ENCODE results near the gene ST7L. TPM values are rescaled to one million over a fixed set of nuclear protein-coding genes. Genes with fewer than 3 reads are reported as not detected.
A peak's percentile ranks its signal among the peaks of the same experiment; 100 is the strongest.

ST7L gene
- total RNA-seq, 2 experiments from 2014 or later = 11.2 to 15.4 TPM

GRCh38 chr1:112508278-112509004, 110.5 kb downstream of the ST7L start, which contains the start of gene WNT2B:
Gene WNT2B, plus strand, starts transcription at chr1:112508965. Its CDS starts 298 bp downstream, at chr1:112509263.
- Mint-ChIP-seq H3K4me1 (ENCODE audit: low read depth) (peaks cover 2% of the 10 kb centered on the region), H3K4me3 (peak within 1 kb of the TSS; percentile 70), H3K36me3 (no peaks in the 10 kb centered on the region), H3K9me3 (no peaks in the 10 kb centered on the region), H3K27ac (no peak within 1 kb of the TSS), H3K27me3 (peaks cover 15% of the 10 kb centered on the region)
- intact Hi-C loops (cut with micrococcal nuclease) = loop anchor here (10.0 kb wide), 1 partner anchor 166 kb away; the partner anchor contains the start of gene MOV10
- ChIA-PET POLR2A (interaction anchor here (1.5 kb wide), 1 partner anchor 117 kb away, joined by 4 read pairs; no protein-coding TSS in a partner anchor), CTCF (no interaction called here)
- peak; percentile 68 for DNase-seq

GRCh38 chr1:112507921-112508277, 111.0 kb downstream of the ST7L start:
- no peaks in the 10 kb centered on the region for H3K36me3 Mint-ChIP-seq
- no peaks in the 10 kb centered on the region for H3K9me3 Mint-ChIP-seq
- H3K27ac Mint-ChIP-seq = no peak overlapping the region
- DNase-seq = peak; percentile 27
- intact Hi-C loops (cut with micrococcal nuclease) = loop anchor here (10.0 kb wide), 1 partner anchor 167 kb away; the partner anchor contains the start of gene MOV10
- peaks cover 2% of the 10 kb centered on the region for H3K4me1 Mint-ChIP-seq (ENCODE audit: low read depth)
- peak overlapping the region; percentile 70 for H3K4me3 Mint-ChIP-seq
- CTCF ChIA-PET = no interaction called here
- POLR2A ChIA-PET = interaction anchor here (1.5 kb wide), 1 partner anchor 117 kb away, joined by 4 read pairs; no protein-coding TSS in a partner anchor
- peaks cover 21% of the 10 kb centered on the region for H3K27me3 Mint-ChIP-seq

DNA sequence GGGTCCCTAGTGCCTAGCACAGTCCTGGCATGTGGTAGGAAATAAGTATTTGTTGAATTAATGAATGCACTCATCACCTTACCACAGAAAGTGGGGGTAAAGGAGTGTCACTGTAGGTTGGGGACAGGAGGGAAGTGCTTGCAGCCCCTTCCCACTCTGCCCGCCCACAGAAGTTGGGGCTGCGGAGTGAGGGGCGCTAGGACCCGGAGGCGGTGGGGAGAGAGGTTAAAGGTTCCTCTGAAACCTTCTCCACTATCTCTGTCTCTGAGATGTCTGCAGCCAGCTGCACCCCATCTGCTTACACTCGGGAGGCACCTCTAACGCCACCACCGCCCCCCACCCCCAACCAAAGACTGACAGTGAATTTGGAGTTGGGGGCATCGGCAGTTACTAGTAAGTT, 111.6 kb downstream of the ST7L start:
- H3K27me3 Mint-ChIP-seq = peaks cover 26% of the 10 kb centered on the region
- ChIA-PET CTCF (no interaction called here), POLR2A (no interaction called here)
- no peaks in the 10 kb centered on the region for H3K36me3 Mint-ChIP-seq
- DNase-seq = no peak
- intact Hi-C loops (cut with micrococcal nuclease) = loop anchor here (10.0 kb wide), 1 partner anchor 167 kb away; the partner anchor contains the start of gene MOV10
- peak overlapping the region; percentile 70 for H3K4me3 Mint-ChIP-seq
- peaks cover 4% of the 10 kb centered on the region for H3K4me1 Mint-ChIP-seq (ENCODE audit: low read depth)
- H3K27ac Mint-ChIP-seq = no peak overlapping the region
- no peaks in the 10 kb centered on the region for H3K9me3 Mint-ChIP-seq

DNA sequence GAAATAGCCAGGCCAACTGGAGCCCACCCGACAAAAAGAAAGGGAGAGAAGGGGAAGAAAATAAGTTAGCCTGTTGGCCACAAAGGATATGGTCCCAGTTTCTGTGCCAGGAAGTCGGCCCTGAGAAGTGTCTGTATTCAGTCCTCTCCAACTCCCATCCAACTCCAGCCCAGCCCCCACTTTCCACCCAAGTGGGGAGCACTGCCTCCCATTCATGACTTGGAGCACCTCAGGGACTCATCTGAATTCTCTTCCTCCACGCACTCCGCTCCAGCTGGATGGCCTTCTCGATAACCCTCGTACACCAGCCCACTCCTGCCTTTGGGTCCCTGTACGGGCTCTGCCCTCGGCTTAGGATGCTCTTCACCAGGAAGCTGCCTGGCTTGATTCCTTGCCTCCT, 112.2 kb downstream of the ST7L start:
- Mint-ChIP-seq H3K36me3 (no peaks in the 10 kb centered on the region), H3K4me3 (no peak overlapping the region), H3K4me1 (ENCODE audit: low read depth) (peaks cover 4% of the 10 kb centered on the region), H3K27me3 (peaks cover 29% of the 10 kb centered on the region), H3K9me3 (no peaks in the 10 kb centered on the region), H3K27ac (no peak overlapping the region)
- DNase-seq = no peak
- ChIA-PET CTCF (interaction anchor here (1.7 kb wide), 1 partner anchor 202 kb away, joined by 8 read pairs; no protein-coding TSS in a partner anchor), POLR2A (no interaction called here)
- intact Hi-C loops (cut with micrococcal nuclease) = loop anchor here (10.0 kb wide), 1 partner anchor 168 kb away; the partner anchor contains the start of gene MOV10

DNA sequence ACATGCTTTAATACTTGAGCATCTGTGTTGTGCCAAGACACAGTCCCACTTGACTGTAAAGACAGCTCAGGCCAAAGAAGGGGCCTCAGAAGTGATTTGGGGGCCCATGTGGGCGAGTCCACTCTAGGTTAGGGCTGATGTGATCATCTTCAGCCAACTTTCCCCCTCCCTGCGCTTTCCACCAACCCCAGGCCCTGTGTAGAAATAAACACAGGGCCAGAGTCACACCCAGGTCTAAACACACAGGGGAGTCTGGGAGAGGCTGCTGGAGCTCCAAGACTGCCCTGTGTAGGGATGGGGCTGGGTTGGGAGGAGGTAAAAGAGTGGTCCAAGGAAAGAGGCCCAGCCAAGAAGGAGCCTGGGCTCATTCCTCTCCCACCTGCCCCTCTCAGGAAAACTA, 112.6 kb downstream of the ST7L start:
- POLR2A ChIA-PET = no interaction called here
- peaks cover 32% of the 10 kb centered on the region for H3K27me3 Mint-ChIP-seq
- intact Hi-C loops (cut with micrococcal nuclease) = loop anchor here (10.0 kb wide), 1 partner anchor 168 kb away; the partner anchor contains the start of gene MOV10

DNA sequence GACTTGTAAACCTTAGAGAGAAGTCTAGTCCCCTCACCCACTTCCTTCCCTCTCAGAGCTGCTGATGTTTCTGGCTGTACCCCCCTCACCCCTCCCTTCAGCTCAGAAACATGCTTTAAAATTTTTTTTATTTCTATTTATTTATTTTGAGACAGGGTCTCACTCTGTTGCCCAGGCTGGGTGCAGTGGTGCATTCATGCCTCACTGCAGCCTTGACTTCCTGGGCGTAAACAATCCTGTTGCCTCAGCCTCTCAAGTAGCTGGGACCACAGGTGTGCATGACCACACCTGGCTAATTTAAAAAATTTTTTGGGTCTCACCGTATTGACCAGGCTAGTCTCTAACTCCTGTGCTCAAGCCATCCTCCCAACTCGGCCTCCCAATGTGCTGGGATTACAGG, 113.1 kb downstream of the ST7L start:
- peaks cover 8% of the 10 kb centered on the region for H3K4me1 Mint-ChIP-seq (ENCODE audit: low read depth)
- H3K36me3 Mint-ChIP-seq = no peaks in the 10 kb centered on the region
- DNase-seq = no peak
- peaks cover 36% of the 10 kb centered on the region for H3K27me3 Mint-ChIP-seq
- H3K27ac Mint-ChIP-seq = no peak overlapping the region
- POLR2A ChIA-PET = no interaction called here
- intact Hi-C loops (cut with micrococcal nuclease) = loop anchor here (10.0 kb wide), 1 partner anchor 169 kb away; the partner anchor contains the start of gene MOV10
- no peaks in the 10 kb centered on the region for H3K9me3 Mint-ChIP-seq
- H3K4me3 Mint-ChIP-seq = no peak overlapping the region
- CTCF ChIA-PET = interaction anchor here (0.8 to 1.7 kb wide), 2 partner anchors 108 to 203 kb away, joined by 3 to 8 read pairs; no protein-coding TSS in a partner anchor

More for the DNA sequence above, 112.6 kb downstream of the ST7L start:
- no peak overlapping the region for H3K27ac Mint-ChIP-seq
- no peaks in the 10 kb centered on the region for H3K9me3 Mint-ChIP-seq
- DNase-seq = no peak
- no peaks in the 10 kb centered on the region for H3K36me3 Mint-ChIP-seq
- peaks cover 8% of the 10 kb centered on the region for H3K4me1 Mint-ChIP-seq (ENCODE audit: low read depth)
- CTCF ChIA-PET = interaction anchor here (1.7 kb wide), 1 partner anchor 202 kb away, joined by 8 read pairs; no protein-coding TSS in a partner anchor
- H3K4me3 Mint-ChIP-seq = no peak overlapping the region

DNA sequence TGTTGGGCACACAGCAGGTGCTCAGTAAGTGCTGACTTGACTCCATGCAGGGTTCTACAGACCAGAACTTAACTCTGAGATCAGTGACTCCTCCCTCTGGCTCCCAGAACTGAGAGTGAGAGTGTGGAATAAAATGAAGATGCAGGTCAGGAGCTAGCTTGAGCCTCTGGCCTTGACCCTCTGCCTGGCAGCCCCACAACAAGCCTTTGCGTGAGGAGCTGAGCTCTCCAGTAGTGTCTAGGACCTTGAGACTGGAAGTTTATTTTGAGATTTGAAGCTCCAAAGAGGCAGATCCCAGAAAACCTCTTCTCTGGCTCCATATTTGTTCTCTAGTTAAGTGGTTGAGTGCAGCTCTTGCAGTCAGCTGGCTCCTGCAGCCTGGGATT, 113.5 kb downstream of the ST7L start:
- Mint-ChIP-seq H3K36me3 (no peaks in the 10 kb centered on the region), H3K4me1 (ENCODE audit: low read depth) (peaks cover 8% of the 10 kb centered on the region), H3K27ac (no peak overlapping the region), H3K4me3 (no peak overlapping the region), H3K9me3 (no peaks in the 10 kb centered on the region), H3K27me3 (peaks cover 37% of the 10 kb centered on the region)
- ChIA-PET POLR2A (no interaction called here), CTCF (interaction anchor here (0.8 to 1.7 kb wide), 2 partner anchors 109 to 203 kb away, joined by 3 to 8 read pairs; no protein-coding TSS in a partner anchor)
- DNase-seq = no peak
- intact Hi-C loops (cut with micrococcal nuclease) = loop anchor here (10.0 kb wide), 1 partner anchor 169 kb away; the partner anchor contains the start of gene MOV10

DNA sequence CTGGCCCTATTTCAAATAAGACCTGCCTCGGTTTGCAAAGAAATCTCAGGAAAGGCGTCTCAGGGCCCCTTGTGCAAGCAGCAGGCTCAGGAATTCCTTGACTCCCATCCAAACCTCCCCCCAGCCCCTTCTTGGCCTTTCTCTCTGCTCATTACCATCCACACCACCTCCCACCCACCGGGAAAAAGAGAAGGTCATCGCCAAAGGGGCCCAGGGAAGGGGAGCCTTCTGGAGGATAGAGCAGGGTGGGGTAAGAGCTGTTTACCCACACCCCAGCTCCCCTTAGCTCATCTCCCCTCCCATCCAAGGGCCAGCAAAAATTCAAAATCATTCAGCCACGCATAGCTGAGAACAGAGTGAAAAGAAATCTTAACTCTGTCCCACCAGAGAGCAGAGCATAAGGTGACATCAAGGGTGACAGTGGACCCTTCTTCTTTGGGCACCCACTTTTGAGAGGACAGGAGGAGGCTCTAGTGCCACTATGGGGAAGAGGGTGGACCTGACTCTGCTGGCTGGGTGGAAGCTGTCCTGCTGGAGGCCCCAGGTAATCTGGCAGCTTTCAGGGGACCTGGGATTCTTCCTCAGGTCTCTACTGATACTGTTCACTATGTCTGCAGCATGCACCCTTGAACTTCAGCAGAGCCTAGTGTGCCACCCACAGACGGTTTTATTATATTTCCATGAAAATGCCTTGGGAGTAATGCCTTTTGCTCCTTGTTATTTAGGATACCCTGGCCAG, 114.1 kb downstream of the ST7L start:
- intact Hi-C loops (cut with micrococcal nuclease) = loop anchor here (10.0 kb wide), 1 partner anchor 170 kb away; the partner anchor contains the start of gene MOV10
- Mint-ChIP-seq H3K36me3 (no peaks in the 10 kb centered on the region), H3K27me3 (peaks cover 40% of the 10 kb centered on the region), H3K4me3 (no peak overlapping the region), H3K9me3 (no peaks in the 10 kb centered on the region), H3K4me1 (ENCODE audit: low read depth) (peaks cover 8% of the 10 kb centered on the region), H3K27ac (no peak overlapping the region)
- ChIA-PET POLR2A (no interaction called here), CTCF (interaction anchor here (0.8 to 1.7 kb wide), 5 partner anchors 39 to 300 kb away, joined by 3 to 8 read pairs (median 4); no protein-coding TSS in a partner anchor)
- DNase-seq = no peak

- intact Hi-C loops (cut with micrococcal nuclease) = loop anchor here (10.0 kb wide), 1 partner anchor 171 kb away; the partner anchor contains the start of gene MOV10
- peaks cover 6% of the 10 kb centered on the region for H3K4me1 Mint-ChIP-seq (ENCODE audit: low read depth)
- no peak overlapping the region for H3K27ac Mint-ChIP-seq
- CTCF ChIA-PET = interaction anchor here (0.8 to 0.9 kb wide), 3 partner anchors 40 to 300 kb away, joined by 4 read pairs; no protein-coding TSS in a partner anchor
- no peak overlapping the region for H3K4me3 Mint-ChIP-seq
- DNase-seq = no peak
- H3K27me3 Mint-ChIP-seq = peaks cover 45% of the 10 kb centered on the region
- no peaks in the 10 kb centered on the region for H3K9me3 Mint-ChIP-seq
- H3K36me3 Mint-ChIP-seq = no peaks in the 10 kb centered on the region
- POLR2A ChIA-PET = no interaction called here
Measured at GRCh38 chr1:112504001-112504660, 114.8 kb downstream of the ST7L start.

DNA sequence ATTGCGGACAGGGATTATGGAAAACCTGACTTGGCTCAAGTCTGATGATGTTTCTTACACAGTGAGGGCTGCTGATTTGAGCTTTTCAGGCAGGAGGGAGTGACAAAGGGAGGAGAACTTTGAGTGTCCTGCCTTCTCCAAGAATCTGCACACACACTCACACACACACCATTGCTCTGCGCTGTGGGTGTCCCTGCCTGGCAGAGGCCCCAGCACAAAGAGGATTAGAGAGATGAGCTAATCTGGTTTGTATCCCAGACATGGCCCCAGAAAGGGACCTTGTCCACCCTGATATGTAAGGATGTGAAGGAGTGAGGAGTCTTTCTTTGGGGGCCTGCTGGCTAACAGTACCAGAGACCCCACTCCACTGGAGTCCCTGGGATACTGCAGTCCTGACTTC, 116.1 kb downstream of the ST7L start:
- peaks cover 51% of the 10 kb centered on the region for H3K27me3 Mint-ChIP-seq
- no peaks in the 10 kb centered on the region for H3K9me3 Mint-ChIP-seq
- H3K4me3 Mint-ChIP-seq = no peak overlapping the region
- POLR2A ChIA-PET = no interaction called here
- H3K36me3 Mint-ChIP-seq = no peaks in the 10 kb centered on the region
- DNase-seq = no peak
- H3K27ac Mint-ChIP-seq = no peak overlapping the region
- CTCF ChIA-PET = interaction anchor here (0.6 to 3.2 kb wide), 12 partner anchors 12 to 453 kb away, joined by 3 to 43 read pairs (median 5); partner anchors contain the start of genes MOV10, RHOC and SLC16A1
- peaks cover 6% of the 10 kb centered on the region for H3K4me1 Mint-ChIP-seq (ENCODE audit: low read depth)
- intact Hi-C loops (cut with micrococcal nuclease) = loop anchor here (1.0 to 10.0 kb wide), 3 partner anchors 111 to 204 kb away; partner anchors contain the start of genes MOV10 and RHOC

All from activated CD4-positive, alpha-beta memory T cell treated with anti-CD3 and anti-CD28 coated beads for 36 hours (primary cell).